Activated CD8-positive, alpha-beta T cell treated with anti-CD3 and anti-CD28 coated beads for 36 hours (primary cell): ENCODE data around the gene RAX. TPM values are rescaled to one million over a fixed set of nuclear protein-coding genes. Genes with fewer than 3 reads are reported as not detected.

Source experiments
- ATAC-seq: fragments of 200-7000 bp; cut with Tn5 transposase; one replicate; pipeline ENCODE4 v1.10.0; 2021; ENCODE audit warnings: mild to moderate bottlenecking, moderate library complexity
- CTCF ChIA-PET: fragments of 350-600 bp; sonication (Branson Sonifier 250); formaldehyde crosslinking; loops from one replicate; lab custom pipeline; 2021; ENCODE audit warnings: antibody characterized with exemption; lab: Charles Lee
- POLR2A ChIA-PET: fragments of 350-600 bp; sonication (Branson Sonifier 250); formaldehyde crosslinking; loops from one replicate; lab custom pipeline; 2021; ENCODE audit warnings: antibody characterized with exemption; lab: Charles Lee
- DNase-seq: peaks from one replicate; pipeline ENCODE4 v3.0.0-alpha.2; 2020
- H3K27ac Mint-ChIP-seq: one replicate; pipeline ENCODE4 v1.8.0; 2021; ENCODE audit warnings: mild to moderate bottlenecking, mixed read lengths
- H3K27me3 Mint-ChIP-seq: one replicate; pipeline ENCODE4 v1.8.0; 2021; ENCODE audit warnings: mixed read lengths
- H3K36me3 Mint-ChIP-seq: one replicate; pipeline ENCODE4 v1.8.0; 2021; ENCODE audit warnings: low read depth, mixed read lengths
- H3K4me1 Mint-ChIP-seq: one replicate; pipeline ENCODE4 v1.8.0; 2021; ENCODE audit warnings: low read depth, mixed read lengths
- H3K4me3 Mint-ChIP-seq: one replicate; pipeline ENCODE4 v1.8.0; 2021; ENCODE audit warnings: mild to moderate bottlenecking, moderate library complexity, mixed read lengths
- H3K9me3 Mint-ChIP-seq: one replicate; pipeline ENCODE4 v1.8.0; 2021; ENCODE audit warnings: mixed read lengths
- CTCF ChIP-seq: fragments of 200-600 bp; IDR thresholded peaks from one replicate; pipeline ENCODE4 v1.8.0; 2022; ENCODE audit warnings: antibody characterized with exemption, mild to moderate bottlenecking
- intact Hi-C: fragments of 100-400 bp; cut with micrococcal nuclease; formaldehyde crosslinking; loops from one replicate; pipeline ENCODE4 v1.10.0; 2022
- total RNA-seq, 2 experiments: library from RNA; stranded (reverse); gene quantifications; one replicate each; pipeline ENCODE4 v1.2.3, GENCODE V29; 2021

RAX gene
- total RNA-seq, 2 experiments from 2014 or later = not detected

- Mint-ChIP-seq H3K4me1 (peaks cover 24% of the 10 kb centered on the region), H3K36me3 (no peaks in the 10 kb centered on the region), H3K9me3 (no peaks in the 10 kb centered on the region), H3K27me3 (peaks cover 82% of the 10 kb centered on the region), H3K27ac (no peak overlapping the region), H3K4me3 (no peak overlapping the region)
- intact Hi-C loops = no loop called here
- DNase-seq (no peak), ATAC-seq (no peak)
- ChIA-PET POLR2A (no interaction called here), CTCF (interaction anchor here (1.2 to 4.5 kb wide), 5 partner anchors 23 to 201 kb away, joined by 3 to 28 read pairs (median 4); no protein-coding TSS in a partner anchor)
- no peak for TF ChIP-seq CTCF
Measured at GRCh38 chr18:59271606-59272220, 1.5 kb downstream of the RAX start.

GRCh38 chr18:59270689-59271257 lies 2.5 kb downstream of the RAX start:
- ChIA-PET POLR2A (no interaction called here), CTCF (interaction anchor here (1.0 to 4.5 kb wide), 5 partner anchors 22 to 200 kb away, joined by 3 to 28 read pairs (median 4); partner anchors contain the start of gene CPLX4)
- ATAC-seq = no peak
- no peak for DNase-seq
- peaks cover 81% of the 10 kb centered on the region for H3K27me3 Mint-ChIP-seq
- no peaks in the 10 kb centered on the region for H3K9me3 Mint-ChIP-seq
- TF ChIP-seq CTCF = no peak
- H3K27ac Mint-ChIP-seq = no peak overlapping the region
- peaks cover 25% of the 10 kb centered on the region for H3K4me1 Mint-ChIP-seq
- no peak overlapping the region for H3K4me3 Mint-ChIP-seq
- no peaks in the 10 kb centered on the region for H3K36me3 Mint-ChIP-seq
- intact Hi-C loops = no loop called here

- Mint-ChIP-seq H3K36me3 (no peaks in the 10 kb centered on the region), H3K4me3 (no peak overlapping the region), H3K9me3 (no peaks in the 10 kb centered on the region), H3K27ac (no peak overlapping the region), H3K4me1 (peaks cover 24% of the 10 kb centered on the region), H3K27me3 (peaks cover 81% of the 10 kb centered on the region)
- no peak for TF ChIP-seq CTCF
- DNase-seq (no peak), ATAC-seq (no peak)
- POLR2A ChIA-PET = no interaction called here
- CTCF ChIA-PET = interaction anchor here (0.9 to 4.5 kb wide), 15 partner anchors 14 to 199 kb away, joined by 3 to 28 read pairs (median 4); partner anchors contain the start of gene CPLX4
- intact Hi-C loops = loop anchor here (10.0 kb wide), 1 partner anchor 185 kb away; no protein-coding TSS in a partner anchor
Measured at GRCh38 chr18:59269563-59270119, 3.6 kb downstream of the RAX start.

- Mint-ChIP-seq H3K36me3 (no peaks in the 10 kb centered on the region), H3K9me3 (no peaks in the 10 kb centered on the region), H3K4me1 (peaks cover 23% of the 10 kb centered on the region), H3K27ac (no peak overlapping the region), H3K4me3 (no peak overlapping the region), H3K27me3 (peaks cover 81% of the 10 kb centered on the region)
- intact Hi-C loops = loop anchor here (10.0 kb wide), 1 partner anchor 184 kb away; no protein-coding TSS in a partner anchor
- CTCF ChIA-PET = interaction anchor here (0.9 to 4.5 kb wide), 14 partner anchors 15 to 191 kb away, joined by 3 to 28 read pairs (median 4); no protein-coding TSS in a partner anchor
- DNase-seq = peak; percentile 74
- POLR2A ChIA-PET = no interaction called here
- ATAC-seq = peak; percentile 83
- TF ChIP-seq CTCF = no peak
Measured at GRCh38 chr18:59268721-59269562, 4.3 kb downstream of the RAX start.
